GM18907 (cell line): ENCODE measurements around the gene PPBP.
"Not testable (repeated sequence)": the region's sequence is repeated elsewhere in the genome, so short reads cannot be mapped to it uniquely, and the experiment has no call there.

ENCODE experiments used
- ATAC-seq: cut with Tn5 transposase; IDR thresholded peaks from one replicate; pipeline ENCODE4 v1.9.1; 2021; ENCODE audit warnings: mild to moderate bottlenecking, moderate library complexity; ENCODE audit not compliant: unreplicated experiment

PPBP gene

DNA sequence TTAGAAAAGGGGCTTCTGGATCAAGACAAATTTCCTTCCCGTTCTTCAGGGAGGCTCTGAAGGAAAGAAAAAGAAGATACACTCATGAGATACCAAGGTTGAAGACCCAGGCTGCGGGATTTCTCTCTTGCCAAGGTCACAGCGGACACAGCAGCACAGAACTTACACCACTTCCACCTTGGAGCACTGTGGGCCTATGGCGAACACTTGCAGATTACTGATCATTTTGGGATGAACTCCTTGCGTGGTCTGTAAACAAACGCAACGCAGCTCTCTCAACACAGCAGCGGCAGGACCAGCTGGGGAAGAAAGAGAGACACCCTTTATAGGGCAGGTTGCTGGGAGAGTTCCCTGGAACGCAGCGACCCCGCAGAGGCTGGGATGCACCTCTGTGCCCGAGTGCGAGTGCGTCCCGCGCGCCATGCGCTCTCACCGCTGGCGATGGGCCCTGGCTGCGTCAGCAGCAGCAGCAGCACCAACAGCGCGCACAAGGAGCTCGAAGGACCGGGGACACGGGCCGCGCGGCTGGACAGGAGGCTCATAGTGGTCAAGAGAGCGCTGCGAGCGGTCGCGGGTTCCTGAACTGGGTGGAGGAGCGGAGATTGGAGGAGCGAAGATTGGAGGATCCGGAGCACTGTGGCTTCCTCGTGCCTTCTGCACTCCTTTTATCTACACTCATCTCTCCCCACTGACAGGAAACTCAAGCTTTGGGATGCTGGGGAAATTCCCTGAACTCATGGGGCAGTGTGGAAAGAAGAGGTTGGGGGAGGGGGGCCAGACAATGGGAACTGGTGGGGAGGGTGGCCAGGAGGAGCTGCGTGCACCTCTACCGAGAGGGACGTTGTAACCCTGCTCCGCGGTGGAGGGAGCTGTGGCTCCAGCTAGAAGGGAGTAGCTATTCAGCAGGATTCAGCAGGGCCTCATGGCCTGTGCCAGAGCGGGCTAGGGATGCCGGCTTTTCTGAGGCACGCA, 10.3 kb upstream of the PPBP start, which contains the start of gene CXCL5:
Gene CXCL5, minus strand, starts transcription at position 638 of the 972 bp plus-strand sequence. Its CDS starts 96 bp downstream, at position 542.
- ATAC-seq = no peak

DNA sequence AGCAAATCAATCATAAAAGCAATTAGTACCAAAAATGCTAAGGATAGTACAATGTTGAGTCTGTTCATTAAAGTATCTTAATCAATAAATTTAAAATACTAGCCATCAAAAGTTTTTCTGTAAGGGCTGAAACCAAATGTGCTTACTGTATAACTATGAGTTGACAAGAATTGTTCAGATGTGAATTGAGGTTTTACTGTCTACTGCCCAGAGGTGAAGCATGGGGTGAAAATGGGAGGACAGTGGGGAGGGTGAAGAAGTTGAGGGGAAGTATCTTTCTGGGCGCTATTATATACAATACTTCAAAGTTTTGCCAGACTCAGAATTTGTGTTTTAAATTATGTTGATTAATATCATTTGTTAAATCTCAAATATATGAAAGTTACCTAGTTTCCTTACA, 4.1 kb upstream of the PPBP start:
- ATAC-seq = no peak

DNA sequence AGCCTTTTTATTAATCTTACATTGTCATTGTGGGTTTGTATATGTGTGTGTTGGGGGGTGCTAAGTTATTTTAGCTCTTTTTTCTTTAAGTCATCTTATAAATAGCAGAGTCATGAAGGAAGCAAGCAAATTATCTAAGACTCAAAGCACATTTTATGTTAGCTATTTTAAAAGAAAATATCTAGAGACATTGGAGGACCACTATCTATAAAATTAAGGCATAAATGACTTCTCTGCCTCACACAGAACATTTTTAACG, 3.7 kb upstream of the PPBP start:
- no peak for ATAC-seq

GRCh38 chr4:73990988-73991741, 3.2 kb upstream of the PPBP start:
- no peak for ATAC-seq

GRCh38 chr4:73989928-73990327, 1.9 kb upstream of the PPBP start:
- ATAC-seq = no peak

GRCh38 chr4:73989031-73989430, 1.0 kb upstream of the PPBP start:
- no peak for ATAC-seq

GRCh38 chr4:73985528-73985852, 2.5 kb downstream of the PPBP start:
- no peak for ATAC-seq

DNA sequence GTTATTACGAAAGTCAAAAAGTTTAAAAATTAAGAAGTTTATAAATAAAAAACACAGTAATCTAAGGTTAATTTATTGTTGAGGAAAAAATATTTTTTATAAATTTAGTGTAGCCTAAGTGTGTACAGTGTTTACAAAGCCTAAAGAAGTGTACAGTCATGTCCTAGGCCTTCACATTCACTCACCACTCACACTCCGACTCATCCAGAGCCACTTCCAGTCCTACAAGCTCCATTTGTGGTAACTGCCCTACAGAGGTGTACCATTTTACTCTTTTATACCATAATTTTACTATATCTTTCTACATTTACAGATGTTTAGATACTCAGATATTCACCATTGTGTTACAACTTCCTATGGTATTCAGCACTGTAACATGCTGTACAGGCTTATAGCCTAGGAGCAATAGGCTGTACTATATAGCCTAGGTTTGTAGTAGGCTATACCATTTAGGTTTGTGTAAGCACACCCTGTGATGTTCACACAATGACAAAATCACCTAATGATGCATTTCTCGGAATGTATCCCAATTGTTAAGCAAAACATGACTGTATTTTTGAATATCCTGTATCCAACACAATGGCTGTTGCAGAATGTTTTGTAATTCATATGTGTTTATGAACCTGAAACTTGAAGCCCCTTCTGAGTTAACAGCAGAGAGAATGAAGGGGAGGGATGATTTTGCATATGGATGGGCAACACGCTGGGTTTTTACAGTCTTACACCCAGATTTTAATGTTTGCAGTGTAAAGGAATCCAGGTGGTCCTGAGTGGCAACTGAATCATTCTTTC, 3.1 kb downstream of the PPBP start:
- ATAC-seq = no peak

DNA sequence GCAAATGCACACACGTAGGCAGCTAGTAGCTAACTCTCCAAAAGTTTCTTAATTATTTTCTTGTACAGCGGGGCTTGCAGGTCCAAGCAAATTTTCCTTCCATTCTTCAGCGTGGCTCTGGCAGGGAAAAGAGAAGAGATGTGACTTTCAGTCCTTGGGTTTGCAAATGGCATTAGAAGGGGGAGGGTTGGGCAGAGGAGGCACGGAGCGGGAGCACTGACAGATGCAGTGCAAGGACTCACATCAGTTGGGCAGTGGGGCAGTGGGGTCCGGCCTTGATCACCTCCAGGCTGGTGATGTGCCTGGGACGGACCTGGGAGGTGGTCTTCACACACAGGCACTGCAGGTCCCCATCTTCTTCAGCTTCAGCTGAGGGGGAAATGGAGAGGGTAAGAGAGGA, 6.8 kb downstream of the PPBP start:
- not testable (repeated sequence) for ATAC-seq

DNA sequence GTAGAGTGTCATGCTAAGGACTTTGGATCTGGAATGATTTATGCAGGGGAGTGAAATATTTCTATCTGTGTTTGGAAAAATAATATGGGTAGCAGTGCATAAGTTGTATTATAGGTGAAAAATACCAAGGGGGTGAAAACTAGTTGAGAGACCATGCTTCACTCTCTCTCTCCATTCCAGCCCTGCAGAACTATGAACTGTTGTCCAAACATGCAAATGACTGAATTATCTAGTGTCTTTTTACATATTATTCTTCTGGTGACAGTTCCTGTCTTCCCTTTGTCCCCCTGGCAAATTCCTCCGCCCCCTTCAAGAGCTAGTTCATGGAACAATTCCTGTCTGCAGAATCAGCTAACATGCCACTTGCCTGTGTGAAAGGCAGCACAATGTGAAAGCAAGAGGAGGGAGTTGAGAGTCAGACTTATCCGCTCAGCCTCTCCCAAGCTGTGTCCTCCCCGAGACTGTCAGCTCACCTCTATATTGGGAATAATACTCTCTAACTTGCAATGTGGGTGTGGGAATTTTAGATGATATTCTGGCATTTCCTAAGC, 8.5 kb downstream of the PPBP start:
- no peak for ATAC-seq

DNA sequence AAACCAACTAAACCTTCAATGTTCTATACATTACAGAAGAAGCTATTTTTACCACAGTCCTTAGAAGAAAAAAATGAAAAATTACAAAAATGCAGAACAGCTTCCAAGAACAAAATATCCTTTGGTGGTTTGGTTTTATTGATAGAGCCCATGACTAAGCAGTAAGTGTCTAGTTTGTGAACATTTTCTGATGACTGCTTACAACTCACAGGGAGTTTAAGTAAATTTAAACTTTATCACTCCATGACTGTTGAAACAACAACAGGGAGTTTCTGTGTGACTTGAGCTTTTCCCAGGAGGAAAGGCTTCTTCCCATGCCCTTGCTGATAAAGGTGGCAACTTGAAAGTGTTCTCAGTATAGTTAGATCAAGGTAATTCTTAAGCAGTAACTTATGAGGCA, 9.1 kb downstream of the PPBP start:
- no peak for ATAC-seq

GRCh38 chr4:73976716-73977115, 11.3 kb downstream of the PPBP start:
- no peak for ATAC-seq

- ATAC-seq = no peak
Measured at GRCh38 chr4:73976217-73976616, 11.8 kb downstream of the PPBP start.

GRCh38 chr4:73974352-73974751, 13.6 kb downstream of the PPBP start:
- ATAC-seq = no peak

- no peak for ATAC-seq
Measured at GRCh38 chr4:73970945-73971344, 17.0 kb downstream of the PPBP start.

DNA sequence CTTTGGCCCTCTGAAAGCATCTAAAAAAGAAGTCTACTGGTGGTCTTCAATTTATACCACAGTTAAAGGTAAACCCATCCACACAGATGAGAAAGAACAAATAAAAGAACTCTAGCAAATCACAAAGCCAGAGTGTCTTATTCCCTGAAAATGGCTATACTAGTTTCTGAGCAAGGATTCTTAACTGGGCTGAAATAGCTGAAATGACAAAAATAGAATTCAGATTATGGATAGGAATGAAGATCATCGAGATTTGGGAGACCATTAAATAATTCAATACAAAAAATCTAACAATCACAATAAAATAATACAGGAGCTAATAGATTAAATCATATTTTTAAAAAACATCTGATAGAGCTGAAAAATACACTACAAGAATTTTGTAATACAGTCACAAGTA, 18.0 kb downstream of the PPBP start:
- ATAC-seq = no peak

GRCh38 chr4:73967866-73968265, 20.1 kb downstream of the PPBP start:
- no peak for ATAC-seq

DNA sequence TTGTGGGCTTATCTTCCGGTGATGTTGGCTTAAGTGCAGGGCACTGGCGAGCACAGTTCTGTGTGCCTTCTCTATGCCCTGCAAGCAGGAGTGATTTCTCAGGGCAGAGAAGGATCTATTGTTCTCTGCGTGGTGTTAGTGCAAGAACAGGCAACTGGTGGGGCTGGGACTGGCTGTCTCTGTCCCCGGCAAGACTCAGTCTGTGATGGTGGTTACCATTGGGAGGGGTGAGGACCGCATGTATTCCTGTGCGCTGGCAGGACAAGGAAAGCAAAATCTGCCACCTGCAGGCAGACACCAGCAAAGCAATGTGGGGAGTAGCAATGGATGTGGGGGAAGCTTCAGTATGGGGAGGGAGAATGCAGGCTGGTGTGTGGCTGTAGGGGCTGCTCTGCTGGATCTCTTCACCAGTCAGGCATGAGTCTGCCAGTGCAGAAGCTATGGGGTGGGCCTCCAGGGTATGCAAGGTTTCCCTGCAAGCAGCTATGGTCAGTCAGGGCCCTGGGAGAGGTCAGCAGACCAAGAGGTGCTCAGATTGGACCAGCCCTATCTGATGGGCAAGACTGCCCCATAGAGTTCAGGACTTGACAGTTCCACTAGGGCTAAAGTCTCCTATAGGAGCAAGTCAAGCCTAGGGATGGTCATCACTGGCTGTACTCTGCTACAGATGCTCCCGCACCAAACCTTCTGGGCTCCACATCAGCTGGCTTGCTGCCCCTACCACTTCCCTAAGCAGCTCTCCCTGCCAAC, 23.0 kb downstream of the PPBP start:
- no peak for ATAC-seq

DNA sequence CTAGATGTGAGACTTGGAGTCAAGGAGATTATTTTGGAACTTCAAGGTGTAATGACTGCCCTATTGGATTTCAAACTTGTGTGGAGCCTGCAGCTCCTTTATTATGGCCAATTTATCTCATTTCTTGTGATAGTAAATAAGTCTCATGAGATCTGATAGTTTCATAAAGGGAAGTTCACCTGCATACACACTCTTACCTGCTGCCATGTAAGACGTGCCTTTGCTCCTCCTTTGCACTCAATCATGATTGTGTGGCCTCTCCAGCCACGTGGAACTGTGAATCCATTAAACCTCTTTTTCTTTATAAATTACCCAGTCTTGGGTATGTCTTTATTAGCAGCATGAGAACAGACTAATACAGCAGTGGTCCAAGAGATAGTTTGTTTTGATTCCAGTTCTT, 25.3 kb downstream of the PPBP start:
- ATAC-seq = no peak

- not testable (repeated sequence) for ATAC-seq
Measured at GRCh38 chr4:73959041-73959440, 28.9 kb downstream of the PPBP start.

- ATAC-seq = no peak
Measured at GRCh38 chr4:73952352-73952751, 35.6 kb downstream of the PPBP start.
